Panc1 (cell line): ENCODE data around the gene FUCA2. TPM values are rescaled to one million over a fixed set of nuclear protein-coding genes. Genes with fewer than 3 reads are reported as not detected.

ENCODE experiments used
- total RNA-seq: library from RNA; stranded (reverse); gene quantifications from one replicate; pipeline ENCODE4 v1.2.1, GENCODE V29; 2021; ENCODE audit not compliant: unreplicated experiment

The FUCA2 gene
- total RNA-seq, 1 experiment from 2014 or later = 68.1 TPM

Other genes starting within 250 kb of the FUCA2 start
- 6.4 TPM for gene ADAT2, start 61.0 kb downstream of the FUCA2 start, total RNA-seq
- 16.5 TPM for gene PEX3, start 60.9 kb downstream of the FUCA2 start, total RNA-seq
- gene PHACTR2, start 166.2 kb upstream of the FUCA2 start, total RNA-seq = 59.9 TPM